GM06990 (cell line): ENCODE data around the gene SSPN.
A peak's percentile ranks its signal among the peaks of the same experiment; 100 is the strongest.

Experiments
- DNase-seq: peaks from one replicate; pipeline ENCODE4 v3.0.0-alpha.2; 2011; ENCODE audit not compliant: insufficient read length; ENCODE audit errors: extremely low read depth
- H3K27me3 ChIP-seq: replicated peaks from 2 replicates; pipeline ENCODE4 v1.6.0; 2011; ENCODE audit warnings: low read length; ENCODE audit not compliant: control insufficient read depth, insufficient read depth
- H3K36me3 ChIP-seq: 2 replicates; pipeline ENCODE4 v1.5.1; 2011; ENCODE audit warnings: low read length; ENCODE audit not compliant: control insufficient read depth, insufficient read depth
- H3K4me3 ChIP-seq: replicated peaks from 2 replicates; pipeline ENCODE4 v1.5.1; 2011; ENCODE audit warnings: low read depth, mild to moderate bottlenecking, control low read depth, low read length
- TF ChIP-seq, protein P1 (sequence below): IDR thresholded peaks from 2 replicates; pipeline ENCODE4 v1.5.1; 2011; ENCODE audit warnings: low read length, control low read depth, mild to moderate bottlenecking, inconsistent platforms; ENCODE audit not compliant: insufficient read depth, poor library complexity, severe bottlenecking

The SSPN gene

DNA sequence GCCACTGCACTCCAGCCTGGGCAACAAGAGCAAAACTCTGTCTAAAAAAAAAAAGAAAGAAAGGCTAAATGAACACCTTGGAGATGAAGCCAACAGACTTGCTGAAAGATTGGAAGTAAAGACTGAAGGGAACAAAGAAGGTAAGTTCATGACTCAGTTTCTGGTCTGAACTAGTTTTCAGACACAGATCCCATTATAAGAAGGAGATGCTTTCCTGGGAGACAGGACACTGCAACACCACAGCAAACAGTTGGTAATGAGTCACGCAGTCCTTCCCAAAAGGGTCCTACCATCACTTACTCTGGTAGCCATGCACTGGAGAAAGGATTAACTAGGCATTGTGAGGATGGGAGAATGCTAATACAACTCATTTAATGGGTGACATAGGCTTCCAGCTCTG, 97.2 kb downstream of the SSPN start:
- H3K27me3 ChIP-seq, result no peaks in the 10 kb centered on the region
- no peaks in the 10 kb centered on the region for H3K36me3 ChIP-seq
- H3K4me3 ChIP-seq, result no peak overlapping the region
- no peak for DNase-seq
- TF ChIP-seq, protein P1, sequence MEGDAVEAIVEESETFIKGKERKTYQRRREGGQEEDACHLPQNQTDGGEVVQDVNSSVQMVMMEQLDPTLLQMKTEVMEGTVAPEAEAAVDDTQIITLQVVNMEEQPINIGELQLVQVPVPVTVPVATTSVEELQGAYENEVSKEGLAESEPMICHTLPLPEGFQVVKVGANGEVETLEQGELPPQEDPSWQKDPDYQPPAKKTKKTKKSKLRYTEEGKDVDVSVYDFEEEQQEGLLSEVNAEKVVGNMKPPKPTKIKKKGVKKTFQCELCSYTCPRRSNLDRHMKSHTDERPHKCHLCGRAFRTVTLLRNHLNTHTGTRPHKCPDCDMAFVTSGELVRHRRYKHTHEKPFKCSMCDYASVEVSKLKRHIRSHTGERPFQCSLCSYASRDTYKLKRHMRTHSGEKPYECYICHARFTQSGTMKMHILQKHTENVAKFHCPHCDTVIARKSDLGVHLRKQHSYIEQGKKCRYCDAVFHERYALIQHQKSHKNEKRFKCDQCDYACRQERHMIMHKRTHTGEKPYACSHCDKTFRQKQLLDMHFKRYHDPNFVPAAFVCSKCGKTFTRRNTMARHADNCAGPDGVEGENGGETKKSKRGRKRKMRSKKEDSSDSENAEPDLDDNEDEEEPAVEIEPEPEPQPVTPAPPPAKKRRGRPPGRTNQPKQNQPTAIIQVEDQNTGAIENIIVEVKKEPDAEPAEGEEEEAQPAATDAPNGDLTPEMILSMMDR, result no peak

DNA sequence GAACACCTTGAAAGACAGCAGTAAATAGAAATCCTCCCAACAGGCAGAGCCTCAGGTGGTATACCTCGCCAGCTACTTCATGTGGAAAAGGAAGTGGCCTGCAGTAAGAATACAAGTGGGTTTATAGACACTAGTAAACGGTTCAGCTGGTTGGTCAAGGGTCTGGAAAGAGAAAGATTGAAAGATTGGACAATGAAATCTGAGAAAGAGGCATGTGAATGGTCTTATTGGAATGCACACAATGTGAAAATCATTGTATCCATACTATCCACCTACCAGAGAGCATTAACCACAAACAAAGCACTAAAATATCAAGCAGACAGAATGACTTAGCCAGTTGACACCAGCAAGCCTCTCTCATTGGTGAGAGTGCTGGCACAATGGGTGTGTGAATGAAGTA, 98.2 kb downstream of the SSPN start:
- H3K4me3 ChIP-seq, result no peak overlapping the region
- no peak for DNase-seq
- H3K27me3 ChIP-seq, result no peaks in the 10 kb centered on the region
- TF ChIP-seq, protein P1, result no peak
- no peaks in the 10 kb centered on the region for H3K36me3 ChIP-seq

DNA sequence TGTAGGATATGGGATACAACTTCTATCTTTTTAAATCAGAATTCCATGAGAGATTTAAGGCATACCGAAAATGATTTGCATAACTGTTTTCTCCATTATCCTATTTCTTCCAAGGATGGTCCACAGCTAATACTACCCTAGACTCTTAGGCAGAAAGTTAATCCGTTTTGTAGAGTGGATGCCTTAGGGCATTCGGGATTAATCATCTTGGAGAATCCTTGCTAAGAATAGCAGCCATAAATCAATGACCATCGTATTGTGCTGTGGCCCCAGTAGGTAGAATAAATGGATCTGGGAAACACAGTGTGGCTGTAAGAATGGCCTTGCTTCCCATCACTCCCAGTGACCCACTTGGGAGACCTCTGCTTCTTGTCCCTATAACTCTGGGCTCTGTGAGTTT, 99.6 kb downstream of the SSPN start:
- no peak for DNase-seq
- H3K4me3 ChIP-seq, result no peak overlapping the region
- TF ChIP-seq, protein P1, result no peak

DNA sequence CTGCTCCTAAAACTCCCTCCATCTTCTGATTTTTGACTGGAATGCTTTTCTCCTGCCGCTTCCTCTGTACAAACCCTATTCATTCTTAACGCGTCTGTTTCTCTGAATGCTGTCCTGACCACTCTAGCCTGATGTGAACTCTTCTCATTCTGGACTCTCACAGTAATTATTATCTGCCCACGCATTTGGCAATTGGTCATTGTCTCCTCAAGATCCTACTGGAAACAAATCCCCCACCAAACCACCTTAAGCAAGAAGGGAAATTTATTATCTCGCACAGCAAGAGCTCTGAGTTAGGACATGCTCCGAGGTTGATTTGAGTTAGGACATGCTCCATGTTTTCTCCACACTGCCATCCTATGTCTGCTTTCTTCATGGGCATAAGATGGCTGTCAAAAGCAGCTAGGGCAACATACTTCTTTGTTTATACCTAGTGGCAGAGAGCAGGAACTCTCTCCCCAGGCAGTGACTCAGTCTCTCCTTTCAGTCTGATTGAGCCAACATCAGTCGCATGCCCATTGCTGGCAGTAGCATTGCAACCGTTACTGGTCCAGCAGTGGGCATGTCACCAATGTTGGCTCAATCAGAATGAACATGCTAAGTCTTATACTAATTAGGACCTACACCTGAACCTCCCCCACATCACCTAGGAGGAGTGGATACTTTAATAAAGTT, 102.2 kb downstream of the SSPN start:
- H3K4me3 ChIP-seq, result no peak overlapping the region
- H3K27me3 ChIP-seq, result no peaks in the 10 kb centered on the region
- TF ChIP-seq, protein P1, result no peak
- H3K36me3 ChIP-seq, result no peaks in the 10 kb centered on the region
- no peak for DNase-seq

More for the DNA sequence above, 99.6 kb downstream of the SSPN start:
- Histone ChIP-seq H3K27me3 (no peaks in the 10 kb centered on the region), H3K36me3 (no peaks in the 10 kb centered on the region)

DNA sequence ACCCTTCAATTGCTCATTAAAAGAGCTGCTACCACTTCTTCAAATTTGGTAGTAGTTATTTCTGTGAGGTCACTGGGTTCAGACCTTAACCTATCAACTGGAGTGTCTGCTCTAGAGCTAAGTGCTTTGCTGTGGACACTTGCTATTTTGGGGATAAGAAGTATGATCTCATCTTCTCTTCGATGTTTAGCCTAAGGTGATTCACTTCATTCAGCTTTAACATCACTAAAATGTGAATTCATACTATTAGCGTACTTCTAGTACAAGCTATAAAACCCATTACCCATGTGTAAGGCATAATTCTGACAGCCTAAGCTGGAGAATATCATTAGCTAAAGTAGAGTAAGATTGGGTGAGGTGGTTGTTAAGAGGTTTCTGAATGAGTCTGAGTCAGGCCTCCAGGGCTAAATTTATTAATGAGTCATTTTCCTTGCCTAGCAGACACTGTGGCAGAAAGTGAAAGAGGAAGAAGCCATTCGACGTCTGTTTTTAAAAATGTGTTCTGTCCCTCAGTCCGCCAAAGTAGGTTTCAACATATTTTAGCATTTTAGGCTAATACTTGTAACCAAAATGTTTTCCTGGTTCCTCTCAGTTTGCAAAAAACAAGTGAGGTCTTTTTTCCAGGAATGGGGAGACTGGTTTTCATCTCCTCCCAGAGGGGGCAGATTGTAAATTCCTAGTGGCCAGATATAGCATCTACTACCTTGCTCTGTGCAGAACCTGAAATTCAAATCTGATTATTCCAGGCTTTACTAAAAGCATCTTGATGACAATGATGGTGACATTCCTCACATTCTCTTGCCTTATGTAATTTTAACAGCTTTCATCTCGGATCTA, 103.6 kb downstream of the SSPN start:
- no peak overlapping the region for H3K4me3 ChIP-seq
- H3K36me3 ChIP-seq, result no peaks in the 10 kb centered on the region
- TF ChIP-seq, protein P1, result no peak
- H3K27me3 ChIP-seq, result no peaks in the 10 kb centered on the region
- peak; percentile 81 for DNase-seq
